ENCODE results near the gene CDON.

DNA sequence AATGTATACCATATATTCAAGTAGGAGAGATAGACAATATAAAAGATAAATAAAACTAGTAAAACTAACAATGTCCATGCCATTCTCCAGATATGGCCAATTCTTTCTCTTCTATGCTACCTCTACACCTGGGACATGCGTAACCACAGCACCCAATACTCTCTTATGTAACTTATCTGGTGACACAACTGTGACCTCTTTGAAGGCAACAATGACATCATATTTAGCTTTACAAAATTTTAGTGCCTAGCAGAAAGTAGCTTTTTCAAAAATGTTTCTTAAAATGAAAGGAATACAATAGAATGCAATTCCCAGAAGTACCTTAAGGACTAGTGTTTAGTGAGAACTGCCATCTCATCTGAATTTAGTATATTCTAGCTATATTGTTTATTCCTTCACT is 36.8 kb downstream of the CDON start:
- TF ChIP-seq, protein P1, sequence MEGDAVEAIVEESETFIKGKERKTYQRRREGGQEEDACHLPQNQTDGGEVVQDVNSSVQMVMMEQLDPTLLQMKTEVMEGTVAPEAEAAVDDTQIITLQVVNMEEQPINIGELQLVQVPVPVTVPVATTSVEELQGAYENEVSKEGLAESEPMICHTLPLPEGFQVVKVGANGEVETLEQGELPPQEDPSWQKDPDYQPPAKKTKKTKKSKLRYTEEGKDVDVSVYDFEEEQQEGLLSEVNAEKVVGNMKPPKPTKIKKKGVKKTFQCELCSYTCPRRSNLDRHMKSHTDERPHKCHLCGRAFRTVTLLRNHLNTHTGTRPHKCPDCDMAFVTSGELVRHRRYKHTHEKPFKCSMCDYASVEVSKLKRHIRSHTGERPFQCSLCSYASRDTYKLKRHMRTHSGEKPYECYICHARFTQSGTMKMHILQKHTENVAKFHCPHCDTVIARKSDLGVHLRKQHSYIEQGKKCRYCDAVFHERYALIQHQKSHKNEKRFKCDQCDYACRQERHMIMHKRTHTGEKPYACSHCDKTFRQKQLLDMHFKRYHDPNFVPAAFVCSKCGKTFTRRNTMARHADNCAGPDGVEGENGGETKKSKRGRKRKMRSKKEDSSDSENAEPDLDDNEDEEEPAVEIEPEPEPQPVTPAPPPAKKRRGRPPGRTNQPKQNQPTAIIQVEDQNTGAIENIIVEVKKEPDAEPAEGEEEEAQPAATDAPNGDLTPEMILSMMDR (IDR thresholded peaks at IDR 0.05; ENCODE audit: borderline replicate concordance, extremely low read depth, low read length, poor library complexity, severe bottlenecking) = no peak
- TF ChIP-seq EZH2 (IDR thresholded peaks at IDR 0.05; ENCODE audit: borderline replicate concordance, low read depth, low read length, severe bottlenecking) = no peak

All from DND-41 (cell line).